Uterus (tissue), 4 donors: ENCODE measurements around the gene EXOC3. TPM values are rescaled to one million over a fixed set of nuclear protein-coding genes. Genes with fewer than 3 reads are reported as not detected.
"Not testable (repeated sequence)": the region's sequence is repeated elsewhere in the genome, so short reads cannot be mapped to it uniquely, and the experiment has no call there.

Source experiments
- DNase-seq, 2 donors: peaks; one replicate each; pipeline ENCODE4 v3.0.0-alpha.2; 2019 to 2020
- H3K27ac ChIP-seq, 2 donors: fragments of 200-600 bp; sonication (generic); 1 replicate in 1 of 2; 2 replicates in 1 of 2; pipeline ENCODE4 v1.5.1; 2016 to 2018
- H3K27me3 ChIP-seq, 2 donors: fragments of 200-600 bp; sonication (generic); one replicate each; pipeline ENCODE4 v1.5.1; 2018 to 2019; ENCODE audit warnings: control low read depth in 1 of 2
- H3K36me3 ChIP-seq, 2 donors: fragments of 200-600 bp; sonication (generic); one replicate each; pipeline ENCODE4 v1.5.1; 2019; ENCODE audit warnings: control low read depth in 1 of 2
- H3K4me1 ChIP-seq, 2 donors: fragments of 200-600 bp; sonication (generic); one replicate each; pipeline ENCODE4 v1.5.1; 2018 to 2019; ENCODE audit warnings: control low read depth in 1 of 2
- H3K4me3 ChIP-seq, 2 donors: fragments of 200-600 bp; sonication (generic); 1 replicate in 1 of 2; 2 replicates in 1 of 2; pipeline ENCODE4 v1.5.1; 2018 to 2019; ENCODE audit warnings: mild to moderate bottlenecking in 1 of 2
- H3K9me3 ChIP-seq, 2 donors: fragments of 200-600 bp; sonication (generic); one replicate each; pipeline ENCODE4 v1.5.1; 2019; ENCODE audit warnings: control low read depth in 1 of 2
- CTCF ChIP-seq, 4 experiments: fragments of 200-600 bp in 2 of 4; fragments of 450-650 bp in 2 of 4; sonication (generic) in 2 of 4; IDR thresholded peaks; one replicate each; pipeline ENCODE4 v1.5.1; 2016 to 2019; ENCODE audit warnings: antibody characterized with exemption in 4 of 4, mild to moderate bottlenecking in 2 of 4, moderate library complexity in 1 of 4
- POLR2A ChIP-seq, 2 donors: fragments of 450-650 bp; IDR thresholded peaks; one replicate each; pipeline ENCODE4 v1.6.1; 2016; ENCODE audit warnings: antibody characterized with exemption in 2 of 2, mild to moderate bottlenecking in 1 of 2, moderate library complexity in 1 of 2
- intact Hi-C: fragments of 100-400 bp; cut with DNase I; formaldehyde crosslinking; loops from one replicate; pipeline ENCODE4 v1.15.1; 2023; ENCODE audit warnings: low total_unique reads
- total RNA-seq, 4 donors: library from RNA; depleted of rRNA in 3 of 4; stranded (reverse); fragments of >200 nt in 3 of 4; gene quantifications; one replicate each; pipeline versions ENCODE4 v1.1.0 to v1.2.4, GENCODE V29; 2014 to 2023
- donor health status: DM: yes; HTN: yes; CAD: no.

EXOC3 gene
- total RNA-seq, 4 donors from 2014 or later = 30.6 to 64.4 (median 50.2) TPM

GRCh38 chr5:472656-473550, 29.9 kb downstream of the EXOC3 start:
- TF ChIP-seq CTCF (IDR thresholded peaks at IDR 0.05) (no peak), POLR2A (IDR thresholded peaks at IDR 0.05) (peak; percentile 11 to 85)
- Histone ChIP-seq H3K4me1 (peaks cover 0 to 17% of the 10 kb centered on the region in 2 donors), H3K27ac (peak overlapping the region; percentile 63 to 87), H3K27me3 (peaks cover 0 to 14% of the 10 kb centered on the region in 2 donors), H3K4me3 (peak overlapping the region; percentile 68 to 88), H3K36me3 (no peaks in the 10 kb centered on the region), H3K9me3 (no peaks in the 10 kb centered on the region)
- intact Hi-C loops = no loop called here
- DNase-seq = peak; percentile 76 to 91

GRCh38 chr5:473551-474192, 30.7 kb downstream of the EXOC3 start:
- intact Hi-C loops = no loop called here

GRCh38 chr5:474232-474839, 31.4 kb downstream of the EXOC3 start:
- intact Hi-C loops = not testable (repeated sequence)

More at GRCh38 chr5:473551-474192, 30.7 kb downstream of the EXOC3 start:
- TF ChIP-seq CTCF (IDR thresholded peaks at IDR 0.05) (no peak), POLR2A (IDR thresholded peaks at IDR 0.05) (no peak)
- Histone ChIP-seq H3K4me3 (peak overlapping the region; percentile 67 to 88), H3K36me3 (no peaks in the 10 kb centered on the region), H3K9me3 (no peaks in the 10 kb centered on the region), H3K27ac (peak overlapping the region; percentile 58 to 87), H3K27me3 (peaks cover 0 to 22% of the 10 kb centered on the region in 2 donors), H3K4me1 (peaks cover 0 to 17% of the 10 kb centered on the region in 2 donors)
- no peak for DNase-seq

GRCh38 chr5:474840-475661, 32.1 kb downstream of the EXOC3 start:
- peaks cover 0 to 17% of the 10 kb centered on the region in 2 donors for H3K4me1 ChIP-seq
- TF ChIP-seq CTCF (IDR thresholded peaks at IDR 0.05) (no peak), POLR2A (IDR thresholded peaks at IDR 0.05) (no peak)
- H3K9me3 ChIP-seq = no peaks in the 10 kb centered on the region
- no peaks in the 10 kb centered on the region for H3K36me3 ChIP-seq
- H3K4me3 ChIP-seq = peak overlapping the region in 1 of 2 donors; percentile 25
- intact Hi-C loops = no loop called here
- peak overlapping the region in 1 of 2 donors; percentile 12 for H3K27ac ChIP-seq
- DNase-seq = no peak
- peaks cover 0 to 33% of the 10 kb centered on the region in 2 donors for H3K27me3 ChIP-seq

More at GRCh38 chr5:474232-474839, 31.4 kb downstream of the EXOC3 start:
- peak overlapping the region in 1 of 2 donors; percentile 87 for H3K27ac ChIP-seq
- H3K9me3 ChIP-seq, DNase-seq, H3K36me3 ChIP-seq: not testable (repeated sequence)
- H3K27me3 ChIP-seq = peaks cover 0 to 28% of the 10 kb centered on the region in 2 donors
- peaks cover 0 to 17% of the 10 kb centered on the region in 2 donors for H3K4me1 ChIP-seq
- H3K4me3 ChIP-seq = peak overlapping the region in 1 of 2 donors; percentile 67

GRCh38 chr5:475704-476101, 32.7 kb downstream of the EXOC3 start:
- Histone ChIP-seq H3K4me1 (peaks cover 0 to 17% of the 10 kb centered on the region in 2 donors), H3K27ac (no peak overlapping the region), H3K9me3 (no peaks in the 10 kb centered on the region), H3K36me3 (no peaks in the 10 kb centered on the region), H3K27me3 (peaks cover 0 to 40% of the 10 kb centered on the region in 2 donors), H3K4me3 (no peak overlapping the region)
- intact Hi-C loops = no loop called here
- TF ChIP-seq POLR2A (IDR thresholded peaks at IDR 0.05) (no peak), CTCF (IDR thresholded peaks at IDR 0.05) (no peak)
- no peak for DNase-seq
